Thyroid gland (tissue), 4 donors: Measurements from ENCODE around the gene SIM1. TPM values are rescaled to one million over a fixed set of nuclear protein-coding genes. Genes with fewer than 3 reads are reported as not detected.

Experiments
- DNase-seq, 2 donors: peaks; one replicate each; pipeline ENCODE4 v3.0.0-alpha.2; 2019
- H3K27ac ChIP-seq, 3 donors: fragments of 200-600 bp; sonication (generic); 1 replicate in 2 of 3; 2 replicates in 1 of 3; pipeline ENCODE4 v1.5.1; 2016 to 2019; ENCODE audit warnings: mild to moderate bottlenecking in 1 of 3, moderate library complexity in 1 of 3
- H3K27me3 ChIP-seq: fragments of 200-600 bp; sonication (generic); one replicate; pipeline ENCODE4 v1.5.1; 2019
- H3K36me3 ChIP-seq, 2 donors: fragments of 200-600 bp; sonication (generic); one replicate each; pipeline ENCODE4 v1.5.1; 2016 to 2019
- H3K4me1 ChIP-seq, 2 donors: fragments of 200-600 bp; sonication (generic); one replicate each; pipeline ENCODE4 v1.5.1; 2017 to 2019
- H3K4me3 ChIP-seq, 3 donors: fragments of 200-600 bp; sonication (generic); replicated peaks in 1 of 3; 1 replicate in 2 of 3; 2 replicates in 1 of 3; pipeline ENCODE4 v1.5.1; 2016; ENCODE audit warnings: mild to moderate bottlenecking in 1 of 3
- H3K9me3 ChIP-seq: fragments of 200-600 bp; sonication (generic); one replicate; pipeline ENCODE4 v1.5.1; 2017
- CTCF ChIP-seq, 6 experiments: fragments of 200-600 bp in 3 of 6; fragments of 450-650 bp in 3 of 6; sonication (generic) in 3 of 6; IDR thresholded peaks; one replicate each; pipeline ENCODE4 v1.5.1; 2016 to 2019; ENCODE audit warnings: antibody characterized with exemption in 6 of 6, mild to moderate bottlenecking in 2 of 6, inconsistent platforms in 1 of 6, moderate library complexity in 1 of 6
- POLR2A ChIP-seq, 2 donors: fragments of 450-650 bp; IDR thresholded peaks; one replicate each; pipeline ENCODE4 v1.6.1; 2017; ENCODE audit warnings: antibody characterized with exemption in 2 of 2, mild to moderate bottlenecking in 2 of 2, moderate library complexity in 1 of 2
- WGBS, 2 donors: methylation state at CpG; one replicate each; pipeline ENCODE4 v1.1.5; 2017; 5-methylcytosine and 5-hydroxymethylcytosine counted together
- intact Hi-C: fragments of 100-400 bp; cut with DNase I; formaldehyde crosslinking; loops from one replicate; pipeline ENCODE4 v1.15.1; 2023
- total RNA-seq, 4 donors: library from RNA; depleted of rRNA; stranded (reverse); fragments of >200 nt; gene quantifications; one replicate each; pipeline ENCODE4 v1.2.3, GENCODE V29; 2016

The SIM1 gene
- total RNA-seq, 4 donors from 2014 or later: not detected

GRCh38 chr6:100353276-100354015 lies 111.3 kb downstream of the SIM1 start:
- no peaks in the 10 kb centered on the region for H3K36me3 ChIP-seq
- intact Hi-C loops: no loop called here
- no peak for DNase-seq
- TF ChIP-seq POLR2A (IDR thresholded peaks at IDR 0.05) (no peak), CTCF (IDR thresholded peaks at IDR 0.05) (no peak)
- H3K4me3 ChIP-seq: no peak overlapping the region
- no peaks in the 10 kb centered on the region for H3K9me3 ChIP-seq
- no peak overlapping the region for H3K27ac ChIP-seq
- WGBS, 2 donors: 84 to 85% methylated on average over 8 of the region's 8 CpGs
- no peaks in the 10 kb centered on the region for H3K4me1 ChIP-seq
- H3K27me3 ChIP-seq: no peaks in the 10 kb centered on the region

GRCh38 chr6:100350139-100350538 lies 114.6 kb downstream of the SIM1 start:
- H3K9me3 ChIP-seq: no peaks in the 10 kb centered on the region
- H3K27ac ChIP-seq: no peak overlapping the region
- no peaks in the 10 kb centered on the region for H3K27me3 ChIP-seq
- H3K4me1 ChIP-seq: no peaks in the 10 kb centered on the region
- H3K36me3 ChIP-seq: no peaks in the 10 kb centered on the region
- no peak for TF ChIP-seq CTCF (IDR thresholded peaks at IDR 0.05)
- no peak overlapping the region for H3K4me3 ChIP-seq
- intact Hi-C loops: no loop called here
- no peak for DNase-seq

- intact Hi-C loops: no loop called here
- 94 to 95% methylated on average over 3 of the region's 3 CpGs for WGBS, 2 donors
Observed at GRCh38 chr6:100349366-100349765, 115.4 kb downstream of the SIM1 start.

GRCh38 chr6:100347901-100348550 lies 116.7 kb downstream of the SIM1 start:
- TF ChIP-seq CTCF (IDR thresholded peaks at IDR 0.05) (no peak), POLR2A (IDR thresholded peaks at IDR 0.05) (no peak)
- DNase-seq: no peak
- Histone ChIP-seq H3K27me3 (no peaks in the 10 kb centered on the region), H3K4me1 (no peaks in the 10 kb centered on the region), H3K4me3 (no peak overlapping the region), H3K36me3 (no peaks in the 10 kb centered on the region), H3K9me3 (no peaks in the 10 kb centered on the region), H3K27ac (no peak overlapping the region)
- WGBS, 2 donors: 59 to 74% methylated on average over 4 of the region's 4 CpGs
- intact Hi-C loops: no loop called here

More at GRCh38 chr6:100349366-100349765, 115.4 kb downstream of the SIM1 start:
- DNase-seq: no peak
- no peak overlapping the region for H3K27ac ChIP-seq
- H3K36me3 ChIP-seq: no peaks in the 10 kb centered on the region
- H3K9me3 ChIP-seq: no peaks in the 10 kb centered on the region
- no peaks in the 10 kb centered on the region for H3K27me3 ChIP-seq
- TF ChIP-seq CTCF (IDR thresholded peaks at IDR 0.05) (no peak), POLR2A (IDR thresholded peaks at IDR 0.05) (no peak)
- H3K4me3 ChIP-seq: no peak overlapping the region
- H3K4me1 ChIP-seq: no peaks in the 10 kb centered on the region

GRCh38 chr6:100346828-100347227 lies 117.9 kb downstream of the SIM1 start:
- no peaks in the 10 kb centered on the region for H3K27me3 ChIP-seq
- no peak overlapping the region for H3K4me3 ChIP-seq
- H3K27ac ChIP-seq: no peak overlapping the region
- whole genome bisulfite sequencing, 2 donors: 76 to 81% methylated on average over 2 of the region's 2 CpGs
- no peaks in the 10 kb centered on the region for H3K36me3 ChIP-seq
- no peak for DNase-seq
- H3K9me3 ChIP-seq: no peaks in the 10 kb centered on the region
- intact Hi-C loops: no loop called here
- no peak for TF ChIP-seq POLR2A (IDR thresholded peaks at IDR 0.05)
- no peak for TF ChIP-seq CTCF (IDR thresholded peaks at IDR 0.05)
- H3K4me1 ChIP-seq: no peaks in the 10 kb centered on the region
